HepG2 (cell line): ENCODE data around the gene YIPF2. TPM values are rescaled to one million over a fixed set of nuclear protein-coding genes. Genes with fewer than 3 reads are reported as not detected.

Experiments used
- JUN ChIP-seq: sonication (generic); formaldehyde crosslinking; IDR thresholded peaks from 2 replicates; pipeline ENCODE4 v1.4.0; 2020; ENCODE audit warnings: mild to moderate bottlenecking, missing genetic modification reagents
- KLF15 ChIP-seq: sonication (generic); formaldehyde crosslinking; IDR thresholded peaks from 2 replicates; pipeline ENCODE4 v1.8.1; 2023; ENCODE audit warnings: borderline replicate concordance, mild to moderate bottlenecking, inconsistent platforms, missing genetic modification reagents, mixed read lengths
- NFKB2 ChIP-seq: sonication (generic); formaldehyde crosslinking; IDR thresholded peaks from 2 replicates; pipeline ENCODE4 v1.4.0; 2020; ENCODE audit warnings: missing genetic modification reagents, borderline replicate concordance
- SNRNP70 ChIP-seq: fragments of 200-400 bp; formaldehyde crosslinking; IDR thresholded peaks from 2 replicates; pipeline ENCODE4 v1.6.1; 2017; ENCODE audit warnings: mild to moderate bottlenecking, low read depth, low read length, moderate library complexity
- XBP1 ChIP-seq: sonication (generic); formaldehyde crosslinking; IDR thresholded peaks from 2 replicates; pipeline ENCODE4 v1.5.0; 2020; ENCODE audit warnings: missing genetic modification reagents
- YY1 ChIP-seq: IDR thresholded peaks from 2 replicates; pipeline ENCODE4 v1.6.1; 2011; ENCODE audit warnings: low read length, low read depth, moderate library complexity, mild to moderate bottlenecking; ENCODE audit not compliant: insufficient read depth, insufficient replicate concordance
- ZMYM2 ChIP-seq: sonication (generic); formaldehyde crosslinking; IDR thresholded peaks from 2 replicates; pipeline ENCODE4 v1.8.0; 2022; ENCODE audit warnings: mild to moderate bottlenecking, missing genetic modification reagents
- ZNF143 ChIP-seq: sonication (generic); formaldehyde crosslinking; IDR thresholded peaks from 2 replicates; pipeline ENCODE4 v1.4.0; 2020; ENCODE audit warnings: missing genetic modification reagents
- ZNF230 ChIP-seq: sonication (generic); formaldehyde crosslinking; IDR thresholded peaks from 2 replicates; pipeline ENCODE4 v1.4.0; 2020; ENCODE audit warnings: mild to moderate bottlenecking, missing genetic modification reagents
- ZNF382 ChIP-seq: sonication (generic); formaldehyde crosslinking; IDR thresholded peaks from 2 replicates; pipeline ENCODE4 v1.5.0; 2020; ENCODE audit warnings: missing genetic modification reagents, mild to moderate bottlenecking, borderline replicate concordance
- ZNF766 ChIP-seq: sonication (generic); formaldehyde crosslinking; IDR thresholded peaks from 2 replicates; pipeline ENCODE4 v1.5.0; 2020; ENCODE audit warnings: missing genetic modification reagents, borderline replicate concordance
- ZNF841 ChIP-seq: sonication (generic); formaldehyde crosslinking; IDR thresholded peaks from 2 replicates; pipeline ENCODE4 v1.8.1; 2023; ENCODE audit warnings: missing genetic modification reagents, borderline replicate concordance
- polyA plus RNA-seq, 8 experiments: library from polyadenylated mRNA; depleted of rRNA in 3 of 8; stranded (reverse) in 7 of 8; unstranded in 1 of 8; fragments of >200 nt; fragmentation: Illumina TruSeq in 4 of 8; extraction: Trizol in 4 of 8; gene quantifications; 2 replicates each; pipeline versions ENCODE4 v1.2.1 to v1.2.3, GENCODE V29; 2011 to 2016; ENCODE audit warnings: low read depth in 4 of 8, missing spikeins in 1 of 8, mixed read lengths in 1 of 8; ENCODE audit not compliant: insufficient read depth in 1 of 8
- total RNA-seq, 5 experiments: library from RNA; depleted of rRNA; stranded (reverse); fragments of >200 nt; fragmentation: Illumina TruSeq; extraction: Trizol; gene quantifications; 2 replicates each; pipeline ENCODE4 v1.2.3, GENCODE V29; 2016; ENCODE audit warnings: low read depth in 1 of 5
- TF ChIP-seq, protein P1 (sequence below): sonication (generic); formaldehyde crosslinking; IDR thresholded peaks from 2 replicates; pipeline ENCODE4 v1.4.0; 2020; ENCODE audit warnings: mild to moderate bottlenecking, missing genetic modification reagents
- TF ChIP-seq, protein P2 (sequence below): sonication (generic); formaldehyde crosslinking; conservative IDR thresholded peaks from 2 replicates; pipeline ENCODE4 v1.8.0; 2022; ENCODE audit warnings: mild to moderate bottlenecking, moderate library complexity, missing genetic modification reagents
- TF ChIP-seq, protein P3 (sequence below): sonication (generic); formaldehyde crosslinking; IDR thresholded peaks from 2 replicates; pipeline ENCODE4 v1.9.0; 2021; ENCODE audit warnings: missing genetic modification reagents, borderline replicate concordance
- TF ChIP-seq, protein P4 (sequence below): IDR thresholded peaks from 2 replicates; pipeline ENCODE4 v1.6.1; 2016; ENCODE audit warnings: low read depth
- TF ChIP-seq, protein P5 (sequence below): sonication (generic); formaldehyde crosslinking; IDR thresholded peaks from 2 replicates; pipeline ENCODE4 v1.4.0; 2020; ENCODE audit warnings: mild to moderate bottlenecking, missing genetic modification reagents
- TF ChIP-seq, protein P6 (sequence below): sonication (generic); formaldehyde crosslinking; IDR thresholded peaks from 2 replicates; pipeline ENCODE4 v1.8.0; 2022; ENCODE audit warnings: missing genetic modification reagents, mild to moderate bottlenecking, inconsistent platforms, borderline replicate concordance

YIPF2 gene
- total and polyA plus RNA-seq, 2 of the 13 experiments (the other 11 are each of a cell fraction or from before 2014, with no cell fraction given): 37.3 to 53.2 TPM

DNA sequence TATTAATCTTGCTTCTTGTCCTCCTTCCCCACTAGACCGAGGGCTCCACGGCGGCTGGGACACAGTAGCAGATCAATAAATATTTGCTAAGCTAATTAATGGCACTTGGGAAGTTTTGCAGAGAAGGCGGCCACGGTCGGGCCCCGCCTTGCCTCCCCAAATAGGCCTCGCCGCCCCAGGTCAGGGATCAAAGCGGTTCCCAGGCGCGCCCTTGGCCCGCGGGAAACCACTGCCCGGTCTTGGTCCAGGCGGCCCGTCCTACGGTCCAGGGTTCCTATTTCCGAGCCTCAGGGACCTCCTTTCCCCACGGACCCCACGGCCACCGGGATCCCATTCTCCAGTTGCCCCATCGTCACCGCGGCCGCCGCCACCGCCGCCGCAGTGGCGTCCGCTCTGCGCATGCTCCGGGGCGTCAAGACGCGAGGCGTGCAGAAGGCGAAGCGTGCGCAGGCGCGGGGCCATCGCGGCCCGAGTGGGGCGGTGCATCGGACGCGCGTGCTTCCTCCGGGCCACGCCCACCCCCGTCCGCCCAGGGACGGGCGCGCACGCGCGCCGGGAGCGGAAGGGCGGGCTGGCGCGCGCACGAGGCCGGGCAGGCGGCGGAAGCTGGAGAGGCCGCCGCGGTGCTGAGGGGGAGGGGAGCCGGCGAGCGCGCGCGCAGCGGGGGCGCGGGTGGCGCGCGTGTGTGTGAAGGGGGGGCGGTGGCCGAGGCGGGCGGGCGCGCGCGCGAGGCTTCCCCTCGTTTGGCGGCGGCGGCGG is 32.1 kb upstream of the YIPF2 start, which contains the start of gene SMARCA4 (continued):
- TF ChIP-seq ZNF230 (CRISPR knock-in tag) (peak; percentile 90), JUN (no peak), SNRNP70 (no peak), YY1 (no peak), ZNF766 (CRISPR knock-in tag) (0 out of 2 replicates have a peak, but pooled peaks have one; percentile 30), ZNF143 (CRISPR knock-in tag) (no peak), XBP1 (CRISPR knock-in tag) (no peak), ZMYM2 (no peak), ZNF841 (CRISPR knock-in tag) (no peak), ZNF382 (CRISPR knock-in tag) (no peak), KLF15 (CRISPR knock-in tag) (no peak), NFKB2 (CRISPR knock-in tag) (peak; percentile 86)
- TF ChIP-seq, protein P1, sequence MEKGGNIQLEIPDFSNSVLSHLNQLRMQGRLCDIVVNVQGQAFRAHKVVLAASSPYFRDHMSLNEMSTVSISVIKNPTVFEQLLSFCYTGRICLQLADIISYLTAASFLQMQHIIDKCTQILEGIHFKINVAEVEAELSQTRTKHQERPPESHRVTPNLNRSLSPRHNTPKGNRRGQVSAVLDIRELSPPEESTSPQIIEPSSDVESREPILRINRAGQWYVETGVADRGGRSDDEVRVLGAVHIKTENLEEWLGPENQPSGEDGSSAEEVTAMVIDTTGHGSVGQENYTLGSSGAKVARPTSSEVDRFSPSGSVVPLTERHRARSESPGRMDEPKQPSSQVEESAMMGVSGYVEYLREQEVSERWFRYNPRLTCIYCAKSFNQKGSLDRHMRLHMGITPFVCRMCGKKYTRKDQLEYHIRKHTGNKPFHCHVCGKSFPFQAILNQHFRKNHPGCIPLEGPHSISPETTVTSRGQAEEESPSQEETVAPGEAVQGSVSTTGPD (CRISPR knock-in tag): no peak
- TF ChIP-seq, protein P2, sequence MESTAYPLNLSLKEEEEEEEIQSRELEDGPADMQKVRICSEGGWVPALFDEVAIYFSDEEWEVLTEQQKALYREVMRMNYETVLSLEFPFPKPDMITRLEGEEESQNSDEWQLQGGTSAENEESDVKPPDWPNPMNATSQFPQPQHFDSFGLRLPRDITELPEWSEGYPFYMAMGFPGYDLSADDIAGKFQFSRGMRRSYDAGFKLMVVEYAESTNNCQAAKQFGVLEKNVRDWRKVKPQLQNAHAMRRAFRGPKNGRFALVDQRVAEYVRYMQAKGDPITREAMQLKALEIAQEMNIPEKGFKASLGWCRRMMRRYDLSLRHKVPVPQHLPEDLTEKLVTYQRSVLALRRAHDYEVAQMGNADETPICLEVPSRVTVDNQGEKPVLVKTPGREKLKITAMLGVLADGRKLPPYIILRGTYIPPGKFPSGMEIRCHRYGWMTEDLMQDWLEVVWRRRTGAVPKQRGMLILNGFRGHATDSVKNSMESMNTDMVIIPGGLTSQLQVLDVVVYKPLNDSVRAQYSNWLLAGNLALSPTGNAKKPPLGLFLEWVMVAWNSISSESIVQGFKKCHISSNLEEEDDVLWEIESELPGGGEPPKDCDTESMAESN (CRISPR knock-in tag): no peak; the same call in 1 of the 2 replicates
- TF ChIP-seq, protein P3, sequence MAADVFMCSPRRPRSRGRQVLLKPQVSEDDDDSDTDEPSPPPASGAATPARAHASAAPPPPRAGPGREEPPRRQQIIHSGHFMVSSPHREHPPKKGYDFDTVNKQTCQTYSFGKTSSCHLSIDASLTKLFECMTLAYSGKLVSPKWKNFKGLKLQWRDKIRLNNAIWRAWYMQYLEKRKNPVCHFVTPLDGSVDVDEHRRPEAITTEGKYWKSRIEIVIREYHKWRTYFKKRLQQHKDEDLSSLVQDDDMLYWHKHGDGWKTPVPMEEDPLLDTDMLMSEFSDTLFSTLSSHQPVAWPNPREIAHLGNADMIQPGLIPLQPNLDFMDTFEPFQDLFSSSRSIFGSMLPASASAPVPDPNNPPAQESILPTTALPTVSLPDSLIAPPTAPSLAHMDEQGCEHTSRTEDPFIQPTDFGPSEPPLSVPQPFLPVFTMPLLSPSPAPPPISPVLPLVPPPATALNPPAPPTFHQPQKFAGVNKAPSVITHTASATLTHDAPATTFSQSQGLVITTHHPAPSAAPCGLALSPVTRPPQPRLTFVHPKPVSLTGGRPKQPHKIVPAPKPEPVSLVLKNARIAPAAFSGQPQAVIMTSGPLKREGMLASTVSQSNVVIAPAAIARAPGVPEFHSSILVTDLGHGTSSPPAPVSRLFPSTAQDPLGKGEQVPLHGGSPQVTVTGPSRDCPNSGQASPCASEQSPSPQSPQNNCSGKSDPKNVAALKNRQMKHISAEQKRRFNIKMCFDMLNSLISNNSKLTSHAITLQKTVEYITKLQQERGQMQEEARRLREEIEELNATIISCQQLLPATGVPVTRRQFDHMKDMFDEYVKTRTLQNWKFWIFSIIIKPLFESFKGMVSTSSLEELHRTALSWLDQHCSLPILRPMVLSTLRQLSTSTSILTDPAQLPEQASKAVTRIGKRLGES (CRISPR knock-in tag): no peak
- TF ChIP-seq, protein P4, sequence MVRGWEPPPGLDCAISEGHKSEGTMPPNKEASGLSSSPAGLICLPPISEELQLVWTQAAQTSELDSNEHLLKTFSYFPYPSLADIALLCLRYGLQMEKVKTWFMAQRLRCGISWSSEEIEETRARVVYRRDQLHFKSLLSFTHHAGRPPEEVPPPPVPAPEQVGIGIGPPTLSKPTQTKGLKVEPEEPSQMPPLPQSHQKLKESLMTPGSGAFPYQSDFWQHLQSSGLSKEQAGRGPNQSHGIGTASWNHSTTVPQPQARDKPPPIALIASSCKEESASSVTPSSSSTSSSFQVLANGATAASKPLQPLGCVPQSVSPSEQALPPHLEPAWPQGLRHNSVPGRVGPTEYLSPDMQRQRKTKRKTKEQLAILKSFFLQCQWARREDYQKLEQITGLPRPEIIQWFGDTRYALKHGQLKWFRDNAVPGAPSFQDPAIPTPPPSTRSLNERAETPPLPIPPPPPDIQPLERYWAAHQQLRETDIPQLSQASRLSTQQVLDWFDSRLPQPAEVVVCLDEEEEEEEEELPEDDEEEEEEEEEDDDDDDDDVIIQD (CRISPR knock-in tag): peak; percentile 66; the same call in 1 of the 2 replicates
- TF ChIP-seq, protein P5, sequence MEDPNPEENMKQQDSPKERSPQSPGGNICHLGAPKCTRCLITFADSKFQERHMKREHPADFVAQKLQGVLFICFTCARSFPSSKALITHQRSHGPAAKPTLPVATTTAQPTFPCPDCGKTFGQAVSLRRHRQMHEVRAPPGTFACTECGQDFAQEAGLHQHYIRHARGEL (CRISPR knock-in tag): 0 out of 2 replicates have a peak, but pooled peaks have one; percentile 33
- TF ChIP-seq, protein P6, sequence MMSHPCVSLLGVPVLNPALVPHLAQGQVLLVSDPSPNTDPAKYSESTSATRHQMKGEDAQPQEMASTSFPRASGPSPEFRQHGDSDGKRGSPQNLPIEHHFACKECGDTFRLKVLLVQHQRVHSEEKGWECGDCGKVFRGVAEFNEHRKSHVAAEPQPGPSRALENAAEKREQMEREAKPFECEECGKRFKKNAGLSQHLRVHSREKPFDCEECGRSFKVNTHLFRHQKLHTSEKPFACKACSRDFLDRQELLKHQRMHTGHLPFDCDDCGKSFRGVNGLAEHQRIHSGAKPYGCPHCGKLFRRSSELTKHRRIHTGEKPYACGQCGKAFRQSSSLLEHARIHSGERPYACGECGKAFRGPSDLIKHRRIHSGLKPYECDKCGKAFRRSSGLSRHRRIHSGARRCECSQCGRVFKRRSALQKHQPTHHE (CRISPR knock-in tag): peak; percentile 70; the same call in 1 of the 2 replicates
